Omental fat pad (tissue), 4 donors: ENCODE data around the gene CLSTN1. TPM values are rescaled to one million over a fixed set of nuclear protein-coding genes. Genes with fewer than 3 reads are reported as not detected.

ENCODE experiments used
- ATAC-seq: fragments of 150-250 bp; one replicate; pipeline ENCODE4 v1.9.1; 2016; ENCODE audit warnings: mild to moderate bottlenecking, moderate library complexity; ENCODE audit not compliant: low FRiP score
- DNase-seq: peaks from one replicate; pipeline ENCODE4 v3.0.0-alpha.2; 2019; ENCODE audit warnings: low spot score
- total RNA-seq, 4 donors: library from RNA; depleted of rRNA; stranded (reverse); fragments of >200 nt; gene quantifications; one replicate each; pipeline ENCODE4 v1.1.0, GENCODE V29; 2016
- TF ChIP-seq, protein P1 (sequence below), 3 donors: fragments of 450-650 bp; IDR thresholded peaks; one replicate each; pipeline ENCODE4 v1.5.1; 2016 to 2017; ENCODE audit warnings: antibody characterized with exemption in 3 of 3, mild to moderate bottlenecking in 3 of 3, moderate library complexity in 2 of 3

CLSTN1 gene
- total RNA-seq, 4 donors from 2014 or later, result 28.3 to 41.0 (median 30.1) TPM

DNA sequence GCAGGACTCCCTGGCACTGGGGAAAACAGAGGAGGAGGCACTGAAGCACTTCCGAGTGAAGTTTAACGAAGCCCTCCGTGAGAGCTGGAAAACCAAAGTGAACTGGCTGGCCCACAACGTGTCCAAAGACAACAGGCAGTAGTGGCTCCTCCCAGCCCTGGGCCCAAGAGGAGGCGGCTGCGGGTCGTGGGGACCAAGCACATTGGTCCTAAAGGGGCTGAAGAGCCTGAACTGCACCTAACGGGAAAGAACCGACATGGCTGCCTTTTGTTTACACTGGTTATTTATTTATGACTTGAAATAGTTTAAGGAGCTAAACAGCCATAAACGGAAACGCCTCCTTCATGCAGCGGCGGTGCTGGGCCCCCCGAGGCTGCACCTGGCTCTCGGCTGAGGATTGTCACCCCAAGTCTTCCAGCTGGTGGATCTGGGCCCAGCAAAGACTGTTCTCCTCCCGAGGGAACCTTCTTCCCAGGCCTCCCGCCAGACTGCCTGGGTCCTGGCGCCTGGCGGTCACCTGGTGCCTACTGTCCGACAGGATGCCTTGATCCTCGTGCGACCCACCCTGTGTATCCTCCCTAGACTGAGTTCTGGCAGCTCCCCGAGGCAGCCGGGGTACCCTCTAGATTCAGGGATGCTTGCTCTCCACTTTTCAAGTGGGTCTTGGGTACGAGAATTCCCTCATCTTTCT is 96.7 kb downstream of the CLSTN1 start:
- no peak for DNase-seq
- TF ChIP-seq, protein P1, sequence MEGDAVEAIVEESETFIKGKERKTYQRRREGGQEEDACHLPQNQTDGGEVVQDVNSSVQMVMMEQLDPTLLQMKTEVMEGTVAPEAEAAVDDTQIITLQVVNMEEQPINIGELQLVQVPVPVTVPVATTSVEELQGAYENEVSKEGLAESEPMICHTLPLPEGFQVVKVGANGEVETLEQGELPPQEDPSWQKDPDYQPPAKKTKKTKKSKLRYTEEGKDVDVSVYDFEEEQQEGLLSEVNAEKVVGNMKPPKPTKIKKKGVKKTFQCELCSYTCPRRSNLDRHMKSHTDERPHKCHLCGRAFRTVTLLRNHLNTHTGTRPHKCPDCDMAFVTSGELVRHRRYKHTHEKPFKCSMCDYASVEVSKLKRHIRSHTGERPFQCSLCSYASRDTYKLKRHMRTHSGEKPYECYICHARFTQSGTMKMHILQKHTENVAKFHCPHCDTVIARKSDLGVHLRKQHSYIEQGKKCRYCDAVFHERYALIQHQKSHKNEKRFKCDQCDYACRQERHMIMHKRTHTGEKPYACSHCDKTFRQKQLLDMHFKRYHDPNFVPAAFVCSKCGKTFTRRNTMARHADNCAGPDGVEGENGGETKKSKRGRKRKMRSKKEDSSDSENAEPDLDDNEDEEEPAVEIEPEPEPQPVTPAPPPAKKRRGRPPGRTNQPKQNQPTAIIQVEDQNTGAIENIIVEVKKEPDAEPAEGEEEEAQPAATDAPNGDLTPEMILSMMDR (IDR thresholded peaks at IDR 0.05), result no peak
- ATAC-seq, result no peak

DNA sequence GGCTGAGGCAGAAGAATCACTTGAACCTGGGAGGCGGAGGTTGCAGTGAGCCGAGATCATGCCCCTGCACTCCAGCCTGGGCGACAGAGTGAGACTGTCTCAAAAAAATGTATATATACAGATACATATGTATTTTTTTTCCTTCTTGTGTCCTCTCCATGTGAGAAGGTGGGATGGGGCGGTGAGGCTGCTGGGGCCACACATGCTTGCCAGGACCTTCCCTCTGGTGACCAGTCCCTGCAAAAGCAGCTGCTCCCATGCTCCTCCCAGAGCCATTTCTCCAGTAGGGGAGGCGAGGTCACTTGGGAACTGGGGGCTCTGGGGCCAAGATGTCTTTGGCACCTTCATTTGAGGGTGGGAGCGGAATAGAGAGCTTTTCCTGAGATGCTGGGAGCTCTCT is 97.4 kb downstream of the CLSTN1 start:
- ATAC-seq, result no peak
- DNase-seq, result no peak
- TF ChIP-seq, protein P1 (IDR thresholded peaks at IDR 0.05), result no peak

DNA sequence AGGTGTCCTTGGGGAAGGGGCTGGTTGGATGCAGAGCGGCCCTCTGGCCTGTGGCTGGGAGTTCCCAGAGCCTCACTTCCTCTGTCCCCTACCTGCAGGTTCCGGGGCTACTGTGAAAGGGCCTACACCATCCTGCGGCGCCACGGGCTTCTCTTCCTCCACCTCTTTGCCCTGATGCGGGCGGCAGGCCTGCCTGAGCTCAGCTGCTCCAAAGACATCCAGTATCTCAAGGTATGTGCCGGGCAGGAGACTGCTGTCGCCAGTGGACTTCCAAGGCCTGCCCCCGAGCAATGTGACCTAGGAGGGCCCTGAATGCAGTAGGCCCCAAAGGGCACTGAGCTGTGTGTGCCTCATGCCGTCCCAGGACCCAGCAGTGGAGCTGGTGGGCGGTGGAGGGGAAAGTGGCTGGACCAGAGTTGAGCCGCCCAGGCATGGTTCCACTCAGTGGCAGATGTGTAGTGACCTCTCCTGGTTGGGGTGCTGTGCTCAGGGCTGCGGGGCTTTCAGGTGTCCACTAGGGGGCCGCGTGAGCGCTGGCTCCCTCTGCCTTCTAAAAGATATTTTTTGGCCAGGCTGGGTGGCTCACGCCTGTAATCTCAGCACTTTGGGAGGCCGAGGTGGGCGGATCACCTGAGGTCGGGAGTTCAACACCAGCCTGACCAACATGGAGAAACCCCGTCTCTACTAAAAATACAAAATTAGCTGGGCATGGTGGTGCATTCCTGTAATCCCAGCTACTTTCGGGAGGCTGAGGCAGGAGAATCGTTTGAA is 98.9 kb downstream of the CLSTN1 start:
- DNase-seq (no peak), ATAC-seq (peak; percentile 29)
- TF ChIP-seq, protein P1 (IDR thresholded peaks at IDR 0.05), result no peak

DNA sequence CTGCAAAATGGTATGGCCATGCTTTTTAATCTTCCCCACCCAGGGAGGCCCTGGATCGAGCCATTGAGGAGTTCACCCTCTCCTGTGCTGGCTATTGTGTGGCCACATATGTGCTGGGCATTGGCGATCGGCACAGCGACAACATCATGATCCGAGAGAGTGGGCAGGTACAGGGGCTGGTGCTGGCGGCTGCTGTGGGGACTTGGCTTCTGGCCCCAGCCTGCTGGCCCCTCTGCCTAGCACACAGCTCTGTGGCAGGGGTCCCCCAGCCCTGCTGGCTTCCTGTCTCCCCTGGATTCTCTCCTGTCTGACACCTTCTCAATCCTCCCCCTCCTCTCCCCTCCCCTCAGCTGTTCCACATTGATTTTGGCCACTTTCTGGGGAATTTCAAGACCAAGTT is 99.8 kb downstream of the CLSTN1 start:
- ATAC-seq (no peak), DNase-seq (no peak)
- TF ChIP-seq, protein P1 (IDR thresholded peaks at IDR 0.05), result no peak

GRCh38 chr1:9723068-9723805 is 100.5 kb downstream of the CLSTN1 start:
- DNase-seq (no peak), ATAC-seq (no peak)
- TF ChIP-seq, protein P1 (IDR thresholded peaks at IDR 0.05), result no peak

DNA sequence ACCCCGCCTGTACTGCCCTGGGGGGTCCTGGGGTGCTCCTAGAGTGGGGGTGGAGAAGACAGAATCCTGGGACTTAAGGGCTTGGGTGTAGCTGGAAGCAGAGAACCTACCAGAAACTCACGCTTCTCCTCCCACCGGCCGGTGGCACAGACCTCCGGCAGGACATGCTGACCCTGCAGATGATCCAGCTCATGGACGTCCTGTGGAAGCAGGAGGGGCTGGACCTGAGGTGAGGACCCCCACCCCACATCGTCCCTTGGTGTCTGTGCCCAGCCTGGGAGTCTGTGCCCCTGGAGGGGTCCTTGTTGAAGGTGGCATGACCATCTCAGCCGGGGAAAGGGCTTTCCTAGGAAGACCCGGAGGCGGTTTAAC is 101.4 kb downstream of the CLSTN1 start:
- ATAC-seq (no peak), DNase-seq (no peak)
- TF ChIP-seq, protein P1 (IDR thresholded peaks at IDR 0.05), result no peak
